LoVo (cell line): ENCODE measurements around the gene TAS2R41.

Experiments
- DNase-seq: peaks from one replicate; pipeline ENCODE4 v3.0.0-alpha.2; 2016; ENCODE audit warnings: low spot score

TAS2R41 gene

GRCh38 chr7:143477501-143478150, at the start of gene TAS2R41:
TSS of gene TAS2R41 (plus strand) at chr7:143477873. CDS start at chr7:143477873, 0 bp downstream.
- no peak for DNase-seq

GRCh38 chr7:143429770-143430698, 47.6 kb upstream of the TAS2R41 start:
- DNase-seq, result no peak

DNA sequence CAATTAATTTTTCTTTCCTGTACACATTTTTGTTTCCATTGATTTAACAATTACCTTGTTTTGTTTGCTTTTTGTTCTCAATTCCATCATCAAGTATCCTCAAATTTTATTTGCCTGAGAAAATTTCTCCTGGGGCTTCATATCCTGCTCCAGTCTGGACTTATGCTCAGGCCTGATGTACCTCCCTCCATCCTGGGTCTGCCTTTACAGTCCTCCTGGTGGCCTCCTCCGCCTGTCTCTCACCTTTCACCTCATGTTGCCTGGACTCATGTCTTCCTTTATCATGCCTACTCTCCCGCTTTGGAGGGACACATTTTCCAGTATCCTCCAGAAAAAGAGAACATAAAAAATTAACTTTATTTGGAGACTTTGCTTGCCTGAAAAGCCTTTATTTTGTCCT, 46.6 kb upstream of the TAS2R41 start:
- no peak for DNase-seq

DNA sequence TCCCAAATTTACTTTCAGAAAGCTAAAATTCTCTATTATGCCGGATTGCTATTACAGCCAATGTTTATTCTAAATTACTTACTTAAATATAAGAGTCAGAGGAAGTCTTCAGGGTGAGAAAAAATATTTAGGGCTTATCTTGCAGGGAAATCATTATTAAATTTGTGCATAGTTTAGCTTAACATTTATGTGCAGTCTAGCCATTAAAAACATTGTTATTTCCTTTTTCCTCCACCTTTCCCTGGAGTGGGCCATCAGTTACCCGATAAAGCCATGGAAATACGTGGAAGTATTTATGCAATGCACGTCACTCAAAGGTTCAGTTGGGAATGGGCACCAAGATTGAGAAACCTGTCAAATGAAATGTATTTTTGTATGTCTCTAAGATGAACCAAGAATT, 43.9 kb upstream of the TAS2R41 start:
- DNase-seq, result no peak

- DNase-seq, result peak; percentile 68
Observed at GRCh38 chr7:143434660-143435059, 43.0 kb upstream of the TAS2R41 start.

DNA sequence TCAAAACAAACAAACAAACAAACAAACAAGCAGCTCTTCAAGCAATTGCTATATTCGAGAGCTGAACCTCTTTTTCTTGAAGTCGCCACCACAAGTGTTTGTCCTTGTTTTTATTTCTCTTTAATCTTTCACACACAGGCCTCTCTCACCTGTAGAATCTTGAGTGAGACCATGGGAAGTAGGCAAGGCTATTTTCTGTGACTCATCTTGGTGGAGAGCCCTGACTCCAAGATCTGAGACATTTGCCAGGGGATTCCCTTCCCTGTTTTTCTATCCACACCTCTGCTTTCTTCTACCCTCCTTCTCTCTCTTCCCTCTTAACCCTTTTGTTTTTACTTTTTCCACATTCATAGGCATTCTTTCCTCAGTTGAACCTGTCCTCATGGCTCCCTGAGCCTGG, 42.4 kb upstream of the TAS2R41 start:
- DNase-seq, result peak; percentile 42

DNA sequence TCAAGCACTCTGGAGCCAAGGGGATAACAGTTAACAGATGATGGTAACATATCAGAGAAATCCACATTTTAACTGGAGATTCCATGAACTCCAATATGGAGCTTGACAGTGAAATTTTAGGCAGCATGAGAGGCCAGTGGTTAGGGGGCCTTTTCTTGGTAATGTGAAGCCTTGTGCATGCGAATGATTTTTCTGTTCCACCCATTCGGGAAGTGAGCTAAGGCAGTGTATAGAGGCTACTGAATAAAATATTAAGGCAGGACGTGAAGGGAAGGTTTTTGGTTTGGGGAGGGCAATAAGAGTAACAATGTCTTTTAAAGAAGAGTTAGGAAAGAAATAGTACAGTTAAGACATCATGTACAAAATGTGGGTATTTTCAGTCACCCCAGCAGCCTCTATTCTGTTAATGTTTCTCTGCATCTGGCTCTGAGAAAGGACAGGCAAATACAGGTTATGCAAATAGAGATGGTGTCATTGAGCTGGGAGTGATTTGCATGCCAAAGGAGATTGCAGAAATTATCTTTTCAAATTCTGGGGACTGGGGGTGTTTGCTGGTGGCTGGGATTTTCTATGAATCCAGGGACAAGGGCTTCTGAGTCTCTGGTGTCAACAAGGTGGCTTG, 41.2 kb upstream of the TAS2R41 start:
- DNase-seq, result no peak

- no peak for DNase-seq
Observed at GRCh38 chr7:143437578-143437977, 40.1 kb upstream of the TAS2R41 start.

DNA sequence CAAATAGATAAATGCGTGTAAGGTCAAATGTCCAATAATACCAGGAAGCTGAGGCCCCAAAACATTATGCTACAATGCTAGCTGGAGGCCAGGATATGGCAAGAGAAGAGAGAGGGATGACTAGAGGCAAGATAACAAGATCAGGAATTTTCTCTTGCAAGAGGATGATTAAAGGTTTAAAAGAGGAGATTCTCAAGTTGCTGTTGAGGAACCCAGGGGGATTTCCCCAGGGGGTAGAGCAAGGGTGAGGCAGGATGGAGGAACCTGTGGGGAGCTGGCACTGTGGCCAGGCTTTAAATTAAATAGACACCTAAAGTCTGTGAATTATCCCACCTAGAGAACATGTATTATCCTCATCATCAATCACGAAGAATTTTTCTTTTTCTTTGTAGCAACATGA, 37.8 kb upstream of the TAS2R41 start:
- DNase-seq, result no peak

GRCh38 chr7:143443153-143443552, 34.5 kb upstream of the TAS2R41 start, which contains the start of gene TAS2R60:
TSS of gene TAS2R60 (plus strand) at chr7:143443453. CDS start at chr7:143443453, 0 bp downstream.
- no peak for DNase-seq

DNA sequence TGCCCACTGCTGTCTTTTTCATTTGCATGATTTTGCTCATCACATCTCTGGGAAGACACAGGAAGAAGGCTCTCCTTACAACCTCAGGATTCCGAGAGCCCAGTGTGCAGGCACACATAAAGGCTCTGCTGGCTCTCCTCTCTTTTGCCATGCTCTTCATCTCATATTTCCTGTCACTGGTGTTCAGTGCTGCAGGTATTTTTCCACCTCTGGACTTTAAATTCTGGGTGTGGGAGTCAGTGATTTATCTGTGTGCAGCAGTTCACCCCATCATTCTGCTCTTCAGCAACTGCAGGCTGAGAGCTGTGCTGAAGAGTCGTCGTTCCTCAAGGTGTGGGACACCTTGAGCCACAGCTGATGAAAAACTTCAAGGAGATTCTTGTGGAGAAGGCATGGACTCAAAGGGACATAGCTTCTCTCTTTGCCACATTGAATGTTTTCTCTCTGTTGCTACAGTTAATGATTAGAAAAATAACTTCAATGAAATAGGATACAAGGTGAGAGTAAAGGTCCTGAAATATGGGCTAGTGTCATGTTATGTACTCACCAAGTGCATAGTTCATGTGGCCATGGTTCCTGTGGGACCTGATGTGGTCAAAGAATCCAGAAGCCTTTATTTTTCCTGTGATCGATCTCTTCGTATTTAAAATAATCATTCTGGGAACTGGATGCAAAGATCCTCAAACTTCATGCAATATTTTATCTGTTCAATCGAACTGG, 33.5 kb upstream of the TAS2R41 start:
- DNase-seq, result no peak

- DNase-seq, result no peak
Observed at GRCh38 chr7:143444785-143445184, 32.9 kb upstream of the TAS2R41 start.

- no peak for DNase-seq
Observed at GRCh38 chr7:143447466-143447865, 30.2 kb upstream of the TAS2R41 start.

GRCh38 chr7:143448429-143448828, 29.2 kb upstream of the TAS2R41 start:
- DNase-seq, result no peak

DNA sequence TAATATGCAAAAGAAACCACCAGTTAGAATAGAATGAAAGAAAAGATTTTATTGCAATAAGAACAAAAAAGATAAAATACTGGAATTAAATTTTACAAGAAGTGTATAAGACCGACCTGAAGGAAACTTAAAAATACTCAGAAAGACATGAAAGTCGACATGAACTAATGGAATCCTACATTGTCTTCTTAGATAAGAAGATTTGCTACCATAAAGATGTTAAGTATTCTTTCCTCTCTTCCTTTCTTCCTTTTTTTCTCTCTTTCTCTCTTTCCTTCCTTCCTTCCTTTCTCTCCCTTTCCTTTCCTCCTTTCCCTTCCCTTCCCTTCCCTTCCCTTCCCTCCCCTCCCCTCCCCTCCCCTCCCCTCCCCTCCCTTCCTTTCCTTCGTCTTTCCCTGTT, 27.9 kb upstream of the TAS2R41 start:
- DNase-seq, result no peak

DNA sequence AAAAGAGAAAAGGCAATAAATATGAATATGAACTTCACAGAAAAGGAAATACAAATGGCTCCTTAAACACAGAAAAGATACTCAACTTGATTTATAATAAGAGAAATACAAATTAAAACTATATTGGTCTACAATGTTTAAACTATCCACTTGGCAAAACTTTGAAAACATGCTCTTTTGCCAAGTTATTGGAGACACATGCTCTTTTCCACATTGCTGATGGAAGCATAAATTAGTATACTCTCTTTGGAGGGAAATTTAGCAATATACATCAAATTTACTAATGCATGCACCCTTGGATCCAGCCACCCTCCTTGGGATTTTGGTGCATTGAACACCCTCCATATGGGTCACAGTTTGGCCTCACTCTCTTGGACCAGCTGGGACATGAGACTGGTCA, 26.6 kb upstream of the TAS2R41 start:
- DNase-seq, result no peak

DNA sequence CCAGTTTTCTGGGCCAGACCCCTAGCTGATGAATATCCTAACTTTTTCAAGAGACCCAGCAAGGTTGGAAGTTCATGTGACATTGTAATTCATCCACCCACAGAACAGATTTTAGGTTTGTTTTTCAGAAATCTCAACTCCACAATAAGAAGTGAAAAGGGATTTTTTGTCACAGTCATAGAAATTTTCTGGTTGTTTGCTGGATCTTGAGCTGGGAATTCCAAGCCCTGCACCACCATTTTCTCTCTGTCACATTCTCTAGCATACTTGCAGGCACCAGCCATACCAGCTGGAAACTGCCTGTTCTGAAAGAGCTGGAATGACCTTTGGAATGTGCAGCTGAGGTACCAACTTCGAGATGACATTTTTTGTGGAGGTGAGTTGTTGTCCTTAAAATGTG, 25.9 kb upstream of the TAS2R41 start:
- no peak for DNase-seq

- DNase-seq, result no peak
Observed at GRCh38 chr7:143452495-143452894, 25.2 kb upstream of the TAS2R41 start.

DNA sequence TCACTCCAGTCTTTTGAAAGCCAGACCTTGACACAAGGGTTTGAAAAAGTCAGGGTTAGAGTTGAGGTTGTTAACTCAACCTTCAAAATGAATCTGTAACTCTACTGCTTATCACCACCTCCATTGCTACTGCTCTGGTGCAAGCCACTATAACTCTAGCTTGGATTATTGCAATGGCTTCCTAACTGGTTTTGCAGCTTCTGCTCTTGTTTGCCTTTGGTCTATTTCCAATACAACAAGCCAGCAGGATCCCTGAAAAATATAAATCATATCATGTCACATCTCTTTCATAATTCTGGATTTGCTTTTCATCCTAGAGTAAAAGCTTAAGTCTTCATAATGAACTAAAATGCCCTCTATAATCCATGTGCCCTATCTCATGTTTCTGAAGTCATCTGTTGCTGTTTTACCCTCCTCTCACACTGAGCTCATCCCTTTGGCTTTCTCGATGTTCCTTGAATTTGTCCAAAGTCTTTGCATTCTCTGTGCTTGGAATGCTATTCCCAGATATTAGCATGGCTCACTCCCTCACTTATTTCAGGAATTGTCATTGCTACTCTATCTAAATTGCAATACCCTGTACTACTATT, 23.5 kb upstream of the TAS2R41 start:
- DNase-seq, result no peak

DNA sequence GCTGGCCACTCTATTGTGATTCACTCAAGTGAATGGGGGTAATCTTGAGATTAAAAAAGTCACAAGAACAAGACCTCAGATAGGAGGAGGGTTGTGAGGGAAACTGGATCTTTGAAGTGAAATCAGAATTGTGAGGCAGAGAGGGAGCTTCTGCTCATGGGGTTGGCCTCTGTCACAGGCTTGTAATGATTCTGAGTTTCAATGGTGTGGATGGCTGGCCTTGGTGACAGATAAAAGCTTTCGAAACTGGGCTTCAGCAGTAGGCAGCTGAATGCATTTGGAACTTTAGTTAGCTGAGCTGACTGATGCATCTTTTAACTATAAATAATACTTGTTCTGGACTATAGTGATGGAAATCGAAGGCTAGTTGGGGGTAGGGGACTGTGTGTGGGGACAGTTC, 22.2 kb upstream of the TAS2R41 start:
- DNase-seq, result no peak

DNA sequence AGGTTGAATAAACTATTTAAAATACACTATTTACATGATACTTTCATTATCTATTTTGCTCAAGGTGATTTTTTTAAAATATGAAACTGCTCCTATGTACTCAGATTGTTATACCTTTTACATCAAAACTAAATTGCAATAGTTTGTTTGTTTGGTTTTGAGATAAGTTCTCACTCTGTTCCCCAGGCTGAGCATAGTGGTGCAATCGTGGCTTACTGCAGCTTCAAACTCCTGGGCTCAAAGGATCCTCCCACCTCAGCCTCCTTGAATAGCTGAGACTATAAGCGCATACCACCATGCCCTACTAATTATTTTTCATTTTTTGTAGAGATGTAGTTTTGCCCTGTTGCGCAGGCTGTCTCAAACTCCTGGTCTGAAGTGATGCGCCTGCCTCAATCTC, 21.7 kb upstream of the TAS2R41 start:
- no peak for DNase-seq
